ENCODE measurements around the gene USP17L20.
"Not testable (repeated sequence)": the region's sequence is repeated elsewhere in the genome, so short reads cannot be mapped to it uniquely, and the experiment has no call there.

DNA sequence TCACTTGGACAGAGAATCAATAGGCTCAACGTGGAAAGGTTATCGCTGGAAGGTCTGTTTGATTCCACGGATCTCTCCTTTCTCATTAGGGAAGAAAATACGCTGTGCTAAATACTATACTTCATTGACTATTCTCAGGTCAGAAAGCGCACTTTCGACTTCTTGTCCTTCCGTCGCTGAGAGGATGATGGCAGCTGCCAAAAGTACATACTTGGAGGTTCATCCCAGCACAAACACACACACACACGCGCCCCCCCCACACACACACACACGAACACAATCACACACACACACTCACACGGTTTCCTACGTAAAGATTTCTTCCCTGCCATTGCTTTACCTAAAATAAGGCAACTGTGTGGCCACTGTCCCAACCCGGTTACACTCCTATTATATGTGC is 43.2 kb upstream of the USP17L20 start:
- TF ChIP-seq, protein P1, sequence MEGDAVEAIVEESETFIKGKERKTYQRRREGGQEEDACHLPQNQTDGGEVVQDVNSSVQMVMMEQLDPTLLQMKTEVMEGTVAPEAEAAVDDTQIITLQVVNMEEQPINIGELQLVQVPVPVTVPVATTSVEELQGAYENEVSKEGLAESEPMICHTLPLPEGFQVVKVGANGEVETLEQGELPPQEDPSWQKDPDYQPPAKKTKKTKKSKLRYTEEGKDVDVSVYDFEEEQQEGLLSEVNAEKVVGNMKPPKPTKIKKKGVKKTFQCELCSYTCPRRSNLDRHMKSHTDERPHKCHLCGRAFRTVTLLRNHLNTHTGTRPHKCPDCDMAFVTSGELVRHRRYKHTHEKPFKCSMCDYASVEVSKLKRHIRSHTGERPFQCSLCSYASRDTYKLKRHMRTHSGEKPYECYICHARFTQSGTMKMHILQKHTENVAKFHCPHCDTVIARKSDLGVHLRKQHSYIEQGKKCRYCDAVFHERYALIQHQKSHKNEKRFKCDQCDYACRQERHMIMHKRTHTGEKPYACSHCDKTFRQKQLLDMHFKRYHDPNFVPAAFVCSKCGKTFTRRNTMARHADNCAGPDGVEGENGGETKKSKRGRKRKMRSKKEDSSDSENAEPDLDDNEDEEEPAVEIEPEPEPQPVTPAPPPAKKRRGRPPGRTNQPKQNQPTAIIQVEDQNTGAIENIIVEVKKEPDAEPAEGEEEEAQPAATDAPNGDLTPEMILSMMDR (IDR thresholded peaks at IDR 0.05) = not testable (repeated sequence)
- TF ChIP-seq POLR2AphosphoS5, POLR2A (IDR thresholded peaks at IDR 0.05): not testable (repeated sequence)
